Ascending aorta (tissue), 2 donors: Measurements from ENCODE around the gene SLC25A52. TPM values are rescaled to one million over a fixed set of nuclear protein-coding genes. Genes with fewer than 3 reads are reported as not detected.

ENCODE experiments used
- DNase-seq, 2 donors: peaks; one replicate each; pipeline ENCODE4 v3.0.0-alpha.2; 2019; ENCODE audit warnings: low spot score in 2 of 2
- H3K27ac ChIP-seq, 2 donors: fragments of 200-600 bp; sonication (generic); one replicate each; pipeline ENCODE4 v1.5.1; 2016 to 2017; ENCODE audit warnings: mild to moderate bottlenecking in 1 of 2
- H3K27me3 ChIP-seq: fragments of 200-600 bp; sonication (generic); one replicate; pipeline ENCODE4 v1.5.1; 2017
- H3K36me3 ChIP-seq, 2 donors: fragments of 200-600 bp; sonication (generic); one replicate each; pipeline ENCODE4 v1.5.1; 2016
- H3K4me1 ChIP-seq, 2 donors: fragments of 200-600 bp; sonication (generic); one replicate each; pipeline ENCODE4 v1.5.1; 2016 to 2017; ENCODE audit warnings: mild to moderate bottlenecking in 1 of 2
- H3K4me3 ChIP-seq, 2 donors: fragments of 200-600 bp; sonication (generic); one replicate each; pipeline ENCODE4 v1.5.1; 2016 to 2017; ENCODE audit warnings: mild to moderate bottlenecking in 1 of 2
- H3K9me3 ChIP-seq, 2 donors: fragments of 200-600 bp; sonication (generic); one replicate each; pipeline ENCODE4 v1.5.1; 2016
- CTCF ChIP-seq, 3 experiments: fragments of 200-600 bp in 2 of 3; fragments of 450-650 bp in 1 of 3; sonication (generic) in 2 of 3; IDR thresholded peaks; one replicate each; pipeline ENCODE4 v1.5.1; 2016 to 2019; ENCODE audit warnings: antibody characterized with exemption in 3 of 3, mild to moderate bottlenecking in 1 of 3, moderate library complexity in 1 of 3
- intact Hi-C: fragments of 100-400 bp; cut with DNase I; formaldehyde crosslinking; loops from one replicate; pipeline ENCODE4 v1.15.1; 2023
- total RNA-seq: library from RNA; depleted of rRNA; stranded (reverse); fragments of >200 nt; gene quantifications from one replicate; pipeline ENCODE4 v1.1.0, GENCODE V29; 2016

SLC25A52 gene
- total RNA-seq, 1 donor from 2014 or later = not detected

DNA sequence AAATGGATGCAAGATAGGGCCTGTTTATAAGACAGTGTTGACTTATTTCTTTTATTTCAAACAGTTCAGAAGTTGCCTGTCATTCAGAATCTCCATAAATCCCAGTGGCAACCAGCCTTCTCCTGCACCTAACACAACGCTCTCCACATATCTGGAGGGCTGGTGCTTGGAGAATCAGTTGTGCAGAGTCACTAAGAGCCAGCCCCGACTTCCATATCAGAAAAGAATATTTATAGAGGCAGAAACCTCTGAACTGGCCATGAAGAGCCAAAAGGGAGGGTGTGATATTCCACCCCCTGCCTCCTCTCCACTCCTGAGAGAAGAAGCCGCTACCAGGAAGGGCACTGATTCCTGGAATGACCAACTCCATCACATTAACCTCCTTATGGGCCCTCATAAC is 42.3 kb downstream of the SLC25A52 start:
- Histone ChIP-seq H3K4me1 (peaks cover 0 to 4% of the 10 kb centered on the region in 2 donors), H3K27me3 (no peaks in the 10 kb centered on the region), H3K9me3 (no peaks in the 10 kb centered on the region), H3K4me3 (no peak overlapping the region), H3K36me3 (no peaks in the 10 kb centered on the region), H3K27ac (no peak overlapping the region)
- DNase-seq = no peak
- no peak for TF ChIP-seq CTCF (IDR thresholded peaks at IDR 0.05)
- intact Hi-C loops = no loop called here

DNA sequence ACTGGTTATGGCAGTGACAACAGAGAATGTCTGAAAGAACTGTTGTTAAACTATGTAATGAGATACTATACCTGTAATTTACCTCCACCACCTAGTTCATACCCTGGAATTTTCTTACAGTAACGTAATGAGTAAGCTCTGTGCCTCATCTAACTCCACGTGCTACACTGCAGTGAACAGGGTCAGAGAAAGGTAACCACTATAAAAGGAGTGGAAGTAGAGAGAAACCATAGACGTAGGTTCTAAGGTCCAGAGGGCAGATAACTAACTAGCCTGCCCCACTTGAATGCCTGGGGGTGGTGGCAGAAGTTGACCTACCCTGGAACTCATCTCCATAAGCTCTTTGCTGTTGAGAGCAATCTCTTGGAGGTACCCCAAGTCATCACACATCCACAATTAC is 44.3 kb downstream of the SLC25A52 start:
- no peak overlapping the region for H3K27ac ChIP-seq
- no peaks in the 10 kb centered on the region for H3K36me3 ChIP-seq
- H3K9me3 ChIP-seq = no peaks in the 10 kb centered on the region
- intact Hi-C loops = no loop called here
- no peak for TF ChIP-seq CTCF (IDR thresholded peaks at IDR 0.05)
- no peaks in the 10 kb centered on the region for H3K27me3 ChIP-seq
- no peak for DNase-seq
- H3K4me1 ChIP-seq = no peaks in the 10 kb centered on the region
- no peak overlapping the region for H3K4me3 ChIP-seq

DNA sequence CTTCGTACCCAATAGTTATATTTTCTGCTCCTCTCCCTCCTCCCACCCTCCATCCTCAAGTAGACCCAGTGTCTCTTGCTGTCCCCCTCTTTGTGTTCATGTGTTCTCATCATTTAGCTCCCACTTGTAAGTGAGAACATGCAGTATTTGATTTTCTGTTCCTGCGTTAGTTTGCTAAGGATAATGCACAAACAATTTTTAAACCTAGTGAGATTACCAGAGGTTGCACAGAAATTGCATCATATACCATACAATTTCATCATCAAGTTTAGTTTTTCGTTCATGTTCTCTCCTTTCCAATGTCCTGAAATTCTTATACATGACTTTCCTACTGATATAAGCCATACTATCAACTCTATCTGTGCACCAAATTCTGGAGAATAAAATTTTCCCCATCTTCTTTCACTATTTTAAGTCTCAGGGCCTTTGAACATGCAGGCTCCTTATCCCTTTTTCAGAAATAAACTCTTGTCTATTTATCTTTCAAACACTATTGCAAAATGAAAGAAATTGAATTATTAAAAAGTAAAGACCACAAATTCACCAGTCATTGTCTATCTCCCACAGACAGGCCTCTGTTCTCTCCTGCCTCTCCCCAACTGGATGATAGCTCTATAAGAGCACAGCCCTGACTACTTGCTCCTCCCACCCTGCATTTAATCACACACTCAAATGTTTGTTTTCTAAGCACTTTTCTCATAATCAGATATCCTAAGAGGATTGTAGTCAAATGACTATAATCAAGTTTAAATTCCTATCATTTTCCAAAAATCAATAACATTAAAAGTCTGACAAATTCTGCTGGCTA is 49.1 kb downstream of the SLC25A52 start:
- H3K27ac ChIP-seq = no peak overlapping the region
- no peak for DNase-seq
- H3K4me1 ChIP-seq = no peaks in the 10 kb centered on the region
- H3K36me3 ChIP-seq = no peaks in the 10 kb centered on the region
- intact Hi-C loops = no loop called here
- H3K9me3 ChIP-seq = no peaks in the 10 kb centered on the region
- H3K4me3 ChIP-seq = no peak overlapping the region
- H3K27me3 ChIP-seq = no peaks in the 10 kb centered on the region
- no peak for TF ChIP-seq CTCF (IDR thresholded peaks at IDR 0.05)

- no peak for TF ChIP-seq CTCF (IDR thresholded peaks at IDR 0.05)
- Histone ChIP-seq H3K27ac (no peak overlapping the region), H3K4me1 (no peaks in the 10 kb centered on the region), H3K27me3 (no peaks in the 10 kb centered on the region), H3K36me3 (no peaks in the 10 kb centered on the region), H3K4me3 (no peak overlapping the region), H3K9me3 (no peaks in the 10 kb centered on the region)
- intact Hi-C loops = no loop called here
- DNase-seq = no peak
Observed at GRCh38 chr18:31710826-31711225, 49.9 kb downstream of the SLC25A52 start.

Other genes with a start within 250 kb of the SLC25A52 start
- gene TTR, start 169.0 kb downstream of the SLC25A52 start, total RNA-seq = 5.2 TPM
- 0.32 TPM for gene B4GALT6, start 76.3 kb downstream of the SLC25A52 start, total RNA-seq
- gene TRAPPC8, start 182.2 kb upstream of the SLC25A52 start, total RNA-seq = 6.8 TPM